EL (cell line): ENCODE results near the gene SLC4A1AP.

Source experiments
- DNase-seq: peaks from one replicate; pipeline ENCODE4 v3.0.0-alpha.2; 2016

Gene SLC4A1AP

GRCh38 chr2:27704342-27704876 is 40.7 kb downstream of the SLC4A1AP start:
- DNase-seq, result no peak

GRCh38 chr2:27705851-27706622 is 42.3 kb downstream of the SLC4A1AP start:
- peak; percentile 97 for DNase-seq

- DNase-seq, result no peak
Measured at GRCh38 chr2:27707462-27708256, 44.0 kb downstream of the SLC4A1AP start.

GRCh38 chr2:27708257-27708654 is 44.6 kb downstream of the SLC4A1AP start:
- DNase-seq, result no peak

GRCh38 chr2:27708666-27709065 is 45.0 kb downstream of the SLC4A1AP start:
- no peak for DNase-seq

- DNase-seq, result no peak
Measured at GRCh38 chr2:27709326-27709725, 45.6 kb downstream of the SLC4A1AP start.

GRCh38 chr2:27709960-27710575 is 46.4 kb downstream of the SLC4A1AP start:
- no peak for DNase-seq

GRCh38 chr2:27710640-27711430 is 47.1 kb downstream of the SLC4A1AP start:
- DNase-seq, result no peak

GRCh38 chr2:27711804-27712203 is 48.1 kb downstream of the SLC4A1AP start:
- no peak for DNase-seq

- no peak for DNase-seq
Measured at GRCh38 chr2:27712522-27712921, 48.8 kb downstream of the SLC4A1AP start.

GRCh38 chr2:27713201-27713600 is 49.5 kb downstream of the SLC4A1AP start:
- no peak for DNase-seq

GRCh38 chr2:27714053-27714452 is 50.4 kb downstream of the SLC4A1AP start:
- no peak for DNase-seq

- no peak for DNase-seq
Measured at GRCh38 chr2:27714851-27715291, 51.2 kb downstream of the SLC4A1AP start.

GRCh38 chr2:27715318-27716210 is 51.9 kb downstream of the SLC4A1AP start:
- DNase-seq, result peak; percentile 63

- DNase-seq, result no peak
Measured at GRCh38 chr2:27716301-27717069, 52.8 kb downstream of the SLC4A1AP start.

GRCh38 chr2:27717070-27717795 is 53.5 kb downstream of the SLC4A1AP start:
- peak; percentile 94 for DNase-seq

- peak; percentile 95 for DNase-seq
Measured at GRCh38 chr2:27720004-27720551, 56.4 kb downstream of the SLC4A1AP start.

GRCh38 chr2:27721335-27721734 is 57.6 kb downstream of the SLC4A1AP start:
- DNase-seq, result no peak

- DNase-seq, result no peak
Measured at GRCh38 chr2:27721884-27722485, 58.3 kb downstream of the SLC4A1AP start.
